ENCODE data around the gene ABCC10.

The ABCC10 gene

Small RNAs within 50 kb of the gene (microRNA-seq; reads per million reads assigned to microRNA genes)
- gene MIR6780B: 1.2 reads per million
